NOMO-1 treated with DMSO at 0.1 percent for 48 hours (cell line): ENCODE results near the gene TMEM170A.

Experiments used
- DNase-seq: peaks from one replicate; lab custom pipeline; 2025; ENCODE audit not compliant: unreplicated experiment; lab: John Stamatoyannopoulos, UW

The TMEM170A gene

DNA sequence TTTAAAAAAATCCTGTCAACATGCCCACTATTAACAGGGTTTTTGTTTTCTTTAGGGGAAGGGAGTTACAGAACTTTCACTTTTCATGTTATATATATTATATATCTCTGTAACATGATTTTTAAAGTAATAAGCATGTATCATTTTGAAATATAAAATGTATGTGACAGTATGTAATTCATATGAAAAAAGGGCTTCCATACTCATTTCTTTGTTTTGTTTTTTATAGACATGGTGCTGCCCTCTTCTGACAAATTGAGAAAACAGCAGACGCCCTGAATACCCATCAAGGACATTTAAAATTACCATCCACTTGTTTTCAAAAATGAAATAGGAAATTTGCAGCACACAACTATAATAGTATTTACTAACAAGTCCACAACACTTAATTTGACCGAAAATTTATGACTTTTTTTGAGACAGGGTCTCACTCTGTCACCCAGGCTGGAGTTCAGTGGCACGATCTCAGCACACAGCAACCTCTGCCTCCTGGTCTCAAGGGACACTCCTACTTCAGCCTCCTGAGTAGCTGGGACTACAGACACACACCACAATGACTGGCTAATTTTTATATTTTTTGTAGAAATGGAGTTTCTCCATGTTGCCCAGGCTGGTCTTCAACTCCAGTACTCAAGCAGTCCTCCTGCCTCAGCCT is 61.5 kb downstream of the TMEM170A start:
- peak; percentile 17 for DNase-seq

DNA sequence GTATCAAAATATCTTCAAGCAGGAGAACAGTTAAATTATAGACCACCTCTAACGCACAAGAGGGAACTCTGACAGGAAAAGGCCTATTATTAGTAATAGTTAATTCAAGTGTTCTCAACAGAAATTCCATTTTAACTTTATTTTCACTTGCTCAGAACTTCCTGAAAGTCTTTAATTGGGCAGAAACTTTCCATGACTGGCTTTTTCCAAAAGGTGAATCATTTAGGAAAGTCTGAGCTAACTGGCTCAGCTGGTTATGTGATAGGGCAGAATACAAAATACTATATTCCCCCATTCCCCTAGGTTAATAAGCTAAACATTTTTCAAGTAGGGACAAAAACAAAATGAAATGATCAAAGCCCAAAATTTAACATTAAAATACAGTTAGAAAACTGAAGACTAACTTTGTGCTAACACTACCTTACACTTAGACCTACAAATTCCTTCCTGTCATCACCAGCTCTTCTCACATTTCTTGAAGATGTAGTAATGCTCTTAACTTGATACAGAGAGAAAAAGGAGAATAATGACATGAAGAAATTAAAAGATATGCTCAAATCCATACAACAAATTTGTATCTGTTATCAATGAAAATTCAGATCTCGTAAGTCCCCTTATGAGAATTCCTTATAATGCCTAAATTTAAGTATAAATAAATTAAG is 62.2 kb downstream of the TMEM170A start:
- DNase-seq: no peak

DNA sequence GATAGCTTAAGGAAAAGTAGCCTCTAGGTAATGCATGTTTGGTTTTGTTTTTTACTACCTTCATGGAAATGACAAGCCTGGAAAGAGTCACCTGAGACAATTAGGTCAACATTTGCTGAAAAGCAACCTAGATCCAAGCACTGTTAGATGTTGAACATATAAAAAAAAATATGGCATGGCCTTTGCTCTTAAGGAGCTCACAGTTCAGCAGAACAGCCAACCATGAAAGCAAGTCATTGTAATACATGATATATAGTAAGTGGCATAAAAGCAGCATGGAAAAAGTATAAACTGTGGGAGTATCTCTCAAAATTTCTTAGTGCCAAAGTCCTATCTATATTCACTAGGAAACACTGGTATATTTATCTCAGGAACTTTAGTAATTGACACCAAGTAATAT is 62.8 kb downstream of the TMEM170A start:
- no peak for DNase-seq

DNA sequence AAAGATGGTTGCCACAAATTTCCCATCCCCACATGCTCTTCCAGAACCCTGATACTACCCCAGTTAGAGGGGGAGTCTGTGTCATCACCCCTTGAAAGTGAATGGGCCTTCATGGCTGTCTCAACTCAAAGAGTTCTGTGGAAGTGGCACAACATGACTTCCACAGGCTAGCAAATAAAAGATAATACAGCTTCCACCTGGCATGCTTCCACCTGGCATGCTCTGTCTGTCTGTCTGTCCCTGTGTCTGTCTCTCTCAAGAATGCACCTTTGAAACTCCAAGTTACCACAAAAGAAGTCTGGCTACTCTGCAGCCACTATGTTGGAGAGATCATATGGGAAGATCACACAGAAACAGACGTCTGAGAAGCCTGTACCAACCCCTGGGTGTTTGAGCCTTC is 66.2 kb downstream of the TMEM170A start:
- no peak for DNase-seq

DNA sequence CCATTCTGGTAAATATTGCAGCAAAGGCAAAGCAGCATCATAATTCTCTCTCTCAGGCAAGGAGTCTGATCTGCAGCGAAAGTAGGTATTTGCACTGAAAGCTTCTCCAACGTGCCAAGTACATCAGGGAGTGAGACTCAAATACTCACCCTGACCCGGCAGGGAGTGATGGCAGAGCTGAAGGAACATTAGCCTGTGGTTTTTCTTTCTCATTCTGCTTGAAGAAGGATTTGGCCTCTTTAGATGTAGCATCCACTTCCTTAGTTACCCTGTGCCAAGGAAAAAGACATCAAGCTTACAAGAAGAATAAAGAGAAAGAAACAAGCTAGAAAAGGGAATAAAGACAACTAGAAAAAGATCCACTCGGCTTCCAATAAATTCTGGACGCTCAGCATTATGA is 69.5 kb downstream of the TMEM170A start:
- no peak for DNase-seq
